GM19099 (cell line): Measurements from ENCODE around the gene ST6GALNAC4.

Source experiments
- POLR2A ChIP-seq: IDR thresholded peaks from 3 replicates; pipeline ENCODE4 v1.6.1; 2011; ENCODE audit warnings: low read depth; ENCODE audit not compliant: insufficient read length; ENCODE audit errors: extremely low read depth

Gene ST6GALNAC4

DNA sequence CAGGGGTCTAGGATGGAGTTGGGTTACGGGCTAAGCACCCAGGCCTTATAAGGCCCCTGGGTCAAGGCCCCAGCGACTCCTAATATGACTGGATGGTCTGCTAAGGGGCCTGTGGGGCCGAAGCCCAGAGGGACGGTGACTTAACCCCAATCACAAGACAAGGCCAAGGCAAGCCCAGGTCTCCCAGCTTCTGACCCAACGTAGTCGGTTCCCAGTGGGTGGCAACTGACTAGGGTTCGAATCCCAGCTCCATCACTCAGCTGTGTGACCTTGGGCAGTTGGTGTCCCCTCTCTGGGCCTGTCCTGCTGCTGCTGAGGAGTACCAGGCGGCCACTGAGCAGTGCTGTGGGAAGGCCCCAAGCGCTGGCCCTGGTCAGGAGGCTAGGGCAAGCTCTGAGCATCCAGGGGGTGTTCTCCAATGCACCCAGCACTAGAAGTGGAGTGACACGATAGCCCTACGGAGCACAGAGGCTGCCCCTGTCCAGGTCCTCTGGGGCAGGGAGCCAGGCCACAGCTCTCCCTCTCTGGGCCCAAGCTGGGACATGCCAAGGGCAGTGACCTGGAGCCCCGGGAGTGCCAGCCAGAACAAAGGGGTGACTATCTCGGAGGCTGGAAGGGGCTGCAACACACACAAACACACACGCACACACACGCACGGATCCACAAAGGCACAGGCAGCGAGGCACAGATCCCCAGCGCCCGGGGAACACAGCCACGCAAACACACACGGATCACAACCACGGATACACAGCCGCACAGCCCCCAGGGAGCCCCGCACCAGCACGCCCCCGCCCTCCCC lies 39.9 kb downstream of the ST6GALNAC4 start:
- TF ChIP-seq POLR2A, result no peak

- no peak for TF ChIP-seq POLR2A
These were observed 40.6 kb downstream of the ST6GALNAC4 start for GRCh38 chr9:127876026-127876763.

DNA sequence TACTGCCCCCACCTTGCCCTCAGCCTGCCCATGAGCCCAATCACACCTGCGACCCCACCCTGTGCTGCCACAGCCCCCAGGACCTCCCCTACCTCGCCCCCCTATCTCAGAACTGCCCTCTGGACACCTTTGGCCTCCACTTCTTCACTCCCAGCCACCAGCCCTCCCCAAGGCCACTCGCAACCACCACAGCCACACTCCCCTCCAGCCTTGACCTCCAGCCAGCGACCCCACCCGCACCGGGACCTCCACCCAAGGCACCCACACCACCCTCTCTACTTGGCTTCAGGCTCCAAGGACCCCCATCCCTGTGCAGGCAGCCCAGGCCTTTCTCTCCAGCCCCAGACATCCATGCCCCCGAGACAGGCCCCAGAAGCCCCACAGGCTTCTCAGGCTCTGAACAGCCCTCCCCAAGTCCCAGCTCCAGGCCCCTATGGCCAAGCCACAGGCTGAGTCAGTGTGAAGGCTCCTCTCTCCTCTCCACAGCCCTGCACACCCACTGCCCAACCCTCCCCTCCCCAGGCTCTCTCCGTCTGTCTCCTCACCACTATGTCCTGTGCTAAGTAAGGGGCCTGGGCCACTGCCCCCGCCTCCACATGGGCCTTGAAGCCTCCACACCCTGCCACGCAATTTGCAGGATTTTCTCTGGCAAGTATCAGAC lies 41.4 kb downstream of the ST6GALNAC4 start:
- TF ChIP-seq POLR2A, result no peak

GRCh38 chr9:127874301-127875221 lies 42.3 kb downstream of the ST6GALNAC4 start:
- TF ChIP-seq POLR2A, result no peak

- no peak for TF ChIP-seq POLR2A
These were observed 43.0 kb downstream of the ST6GALNAC4 start for GRCh38 chr9:127873886-127874285.

GRCh38 chr9:127873223-127873691 lies 43.6 kb downstream of the ST6GALNAC4 start:
- no peak for TF ChIP-seq POLR2A

DNA sequence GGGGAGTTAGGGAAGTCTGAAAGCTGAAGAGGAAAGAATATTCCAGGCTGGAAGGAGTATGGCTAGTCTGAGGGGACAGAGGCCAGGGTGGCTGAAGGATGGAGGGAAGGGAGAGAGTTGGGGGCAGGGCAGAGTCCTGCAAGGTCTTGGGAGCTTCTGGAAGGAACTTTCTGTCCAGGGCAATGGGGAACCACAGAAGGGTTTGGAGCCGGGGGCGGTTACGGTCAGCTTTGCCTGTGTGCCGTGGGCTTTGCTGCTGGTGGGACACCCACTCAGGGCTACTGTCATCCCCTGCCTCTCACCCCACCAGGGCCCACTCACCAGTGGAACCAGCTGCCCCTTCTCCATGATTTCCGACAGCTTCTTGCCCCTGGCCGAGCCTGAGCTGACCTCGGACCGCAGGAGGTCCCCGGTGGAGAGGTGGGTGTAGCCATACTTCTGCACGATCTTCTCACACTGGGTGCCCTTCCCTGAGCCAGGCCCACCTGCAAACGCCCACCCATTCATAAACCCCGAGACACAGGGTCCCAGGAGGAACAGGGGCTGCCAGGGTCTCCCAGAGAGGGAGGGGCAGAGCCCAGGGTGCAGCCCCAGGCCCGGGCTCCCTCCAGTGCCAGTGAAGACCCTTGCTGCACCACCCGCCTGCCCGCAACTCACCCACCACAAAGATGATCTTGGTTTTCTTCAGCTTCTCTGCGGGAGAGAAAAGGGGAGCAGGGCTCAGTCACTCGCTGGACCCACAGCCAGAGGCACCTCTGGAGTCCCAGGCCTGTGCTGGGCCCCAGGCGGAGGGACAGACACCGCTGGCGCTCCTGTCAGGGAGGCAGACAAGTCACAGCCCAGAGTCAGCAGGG lies 44.2 kb downstream of the ST6GALNAC4 start:
- TF ChIP-seq POLR2A, result no peak

DNA sequence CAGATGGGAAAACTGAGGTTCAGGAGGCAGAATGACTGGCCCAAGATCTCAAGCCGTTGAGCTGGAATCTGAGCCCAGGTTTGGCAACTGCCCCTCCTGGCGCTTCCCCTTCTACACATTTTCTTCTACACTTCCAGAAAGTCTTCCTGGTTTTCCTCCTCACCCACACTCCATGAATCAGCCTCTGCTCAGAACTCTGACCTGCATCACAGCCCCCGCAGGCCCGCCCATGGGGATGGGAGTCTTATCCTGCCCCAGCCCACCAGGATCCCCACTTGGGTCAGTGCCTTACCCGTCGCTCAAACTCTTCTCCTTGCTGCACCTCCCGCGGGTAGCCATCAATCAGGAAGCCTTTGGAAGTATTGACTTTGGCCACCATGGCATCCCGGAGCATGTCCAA lies 45.3 kb downstream of the ST6GALNAC4 start:
- TF ChIP-seq POLR2A, result no peak

DNA sequence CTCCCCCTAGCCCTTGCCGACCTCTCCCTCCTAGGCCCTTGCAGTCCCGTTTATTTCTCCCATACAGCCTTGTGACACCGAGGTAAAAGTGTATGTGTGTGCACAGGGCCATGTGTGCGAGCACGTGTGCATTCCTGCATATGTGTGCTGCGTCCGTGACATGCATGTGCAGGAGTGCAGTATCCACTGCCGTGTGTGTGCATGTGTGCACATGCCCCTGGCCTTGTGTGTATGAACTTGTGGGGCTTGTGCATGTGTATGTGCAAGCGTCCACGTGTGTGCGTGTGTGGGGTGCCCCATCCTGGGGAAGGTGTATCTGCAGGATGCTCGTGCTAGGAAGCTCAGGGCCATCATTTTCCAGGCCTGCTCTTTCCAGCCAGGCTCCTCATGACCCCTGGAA lies 46.0 kb downstream of the ST6GALNAC4 start:
- TF ChIP-seq POLR2A, result no peak

DNA sequence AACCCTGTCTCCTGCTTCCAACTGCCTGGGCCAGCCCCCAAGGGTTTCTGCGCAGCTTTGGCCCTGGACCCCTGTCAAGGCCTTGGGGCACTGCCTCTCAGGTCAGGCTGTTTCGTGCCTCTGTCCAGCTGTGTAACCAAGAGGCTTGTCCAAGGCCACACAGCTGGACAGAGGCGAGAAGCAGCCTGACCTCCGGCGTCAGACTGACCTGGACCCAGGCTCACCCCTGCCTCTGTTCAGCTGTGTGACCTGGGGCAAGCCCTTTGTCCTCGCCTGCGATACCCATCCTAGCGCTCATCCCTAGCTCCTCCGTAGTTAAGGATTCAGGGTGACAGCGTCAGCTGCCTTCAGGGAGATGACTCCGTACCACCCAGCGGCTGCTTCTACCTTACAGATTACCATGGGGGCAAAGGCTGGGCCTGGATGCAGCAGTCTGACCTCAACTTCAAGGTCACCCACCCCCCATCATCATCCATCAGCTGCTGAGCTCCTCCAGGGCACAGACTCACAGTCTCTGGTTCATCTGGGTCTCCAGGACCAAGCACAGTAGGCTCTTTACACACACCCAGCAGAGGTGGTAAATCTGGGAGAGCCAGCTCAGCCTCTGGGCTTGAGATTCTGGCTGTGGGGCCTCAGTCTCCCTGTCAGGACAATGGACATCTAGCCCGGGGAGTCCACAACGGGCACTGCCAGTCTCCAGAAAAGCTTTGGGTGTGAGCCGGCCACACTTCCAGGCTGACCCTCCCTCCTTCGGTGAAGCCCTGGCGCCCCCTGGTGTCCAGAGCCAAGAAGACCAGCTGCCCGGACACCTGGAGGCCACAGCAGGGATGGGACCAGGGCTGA lies 47.3 kb downstream of the ST6GALNAC4 start:
- no peak for TF ChIP-seq POLR2A

- TF ChIP-seq POLR2A, result no peak
These were observed 48.5 kb downstream of the ST6GALNAC4 start for GRCh38 chr9:127868278-127868902.
